SK-N-SH (cell line): ENCODE measurements around the gene PTPN20. TPM values are rescaled to one million over a fixed set of nuclear protein-coding genes. Genes with fewer than 3 reads are reported as not detected.

Experiments
- CTCF ChIA-PET: fragments of 300-600, 350-600 bp; formaldehyde crosslinking; extraction: SDS; loops from one replicate; lab custom pipeline; 2021; lab: Yijun Ruan, JAX
- POLR2A ChIA-PET: fragments of 350-600 bp; sonication (Branson Sonifier 250); formaldehyde crosslinking; extraction: SDS; loops from one replicate; lab custom pipeline; 2020; ENCODE audit warnings: antibody characterized with exemption, inconsistent platforms; lab: Yijun Ruan, JAX
- DNase-seq: peaks from one replicate; pipeline ENCODE4 v3.0.0; 2012
- H2AFZ ChIP-seq: fragments of 200-600 bp; sonication (generic); 2 replicates; pipeline ENCODE4 v1.8.1; 2016; ENCODE audit warnings: antibody characterized with exemption, mild to moderate bottlenecking, low read depth
- H3F3A ChIP-seq: fragments of 200-600 bp; sonication (generic); replicated peaks from 2 replicates; pipeline ENCODE3; 2016; ENCODE audit warnings: antibody characterized with exemption, mild to moderate bottlenecking; ENCODE audit not compliant: insufficient read depth
- H3K27ac ChIP-seq, 2 experiments: fragments of 200-500 bp in 1 of 2; fragments of 200-600 bp in 1 of 2; sonication (Bioruptor generic) in 1 of 2; sonication (generic), shearing (Covaris generic) in 1 of 2; 2 replicates each; pipeline versions ENCODE4 v1.5.1 to v1.6.1; 2014 to 2016; ENCODE audit warnings: low read depth in 2 of 2, inconsistent platforms in 1 of 2, low read length in 1 of 2, mild to moderate bottlenecking in 1 of 2, mixed read lengths in 1 of 2
- H3K27me3 ChIP-seq: fragments of 200-600 bp; sonication (generic), shearing (Covaris generic); 2 replicates; pipeline ENCODE4 v1.6.1; 2016; ENCODE audit warnings: mixed run types; ENCODE audit not compliant: insufficient read depth
- H3K36me3 ChIP-seq, 2 experiments: fragments of 200-500 bp in 1 of 2; fragments of 200-600 bp in 1 of 2; sonication (Bioruptor generic) in 1 of 2; sonication (generic) in 1 of 2; replicated peaks in 1 of 2; 2 replicates each; pipeline versions ENCODE3 to v1.5.1; 2014 to 2016; ENCODE audit warnings: low read length in 1 of 2, mild to moderate bottlenecking in 1 of 2; ENCODE audit not compliant: insufficient read depth in 2 of 2, control insufficient read depth in 1 of 2
- H3K4me1 ChIP-seq, 2 experiments: fragments of 200-500 bp in 1 of 2; fragments of 200-600 bp in 1 of 2; sonication (Bioruptor generic) in 1 of 2; sonication (generic), shearing (Covaris generic) in 1 of 2; 2 replicates each; pipeline versions ENCODE4 v1.5.1 to v1.6.1; 2014 to 2016; ENCODE audit warnings: low read depth in 1 of 2, low read length in 1 of 2, mixed run types in 1 of 2; ENCODE audit not compliant: insufficient read depth in 2 of 2, control insufficient read depth in 1 of 2
- H3K4me2 ChIP-seq: fragments of 200-600 bp; sonication (generic), shearing (Covaris generic); 2 replicates; pipeline ENCODE4 v1.6.1; 2017; ENCODE audit warnings: mixed run types
- H3K4me3 ChIP-seq, 2 experiments: fragments of 200-500 bp in 1 of 2; fragments of 200-600 bp in 1 of 2; sonication (Bioruptor generic) in 1 of 2; sonication (generic), shearing (Covaris generic) in 1 of 2; 2 replicates each; pipeline versions ENCODE4 v1.5.1 to v1.8.1; 2014 to 2016; ENCODE audit warnings: low read depth in 2 of 2, inconsistent platforms in 1 of 2, low read length in 1 of 2, mild to moderate bottlenecking in 1 of 2, mixed read lengths in 1 of 2, moderate library complexity in 1 of 2
- H3K79me2 ChIP-seq: fragments of 200-600 bp; sonication (generic); 2 replicates; pipeline ENCODE4 v1.8.1; 2017; ENCODE audit warnings: mild to moderate bottlenecking; ENCODE audit not compliant: insufficient read depth
- H3K9ac ChIP-seq: fragments of 200-600 bp; sonication (generic); 2 replicates; pipeline ENCODE4 v1.6.1; 2017; ENCODE audit warnings: mixed run types
- H3K9me2 ChIP-seq: fragments of 200-600 bp; sonication (generic); 2 replicates; pipeline ENCODE4 v1.6.1; 2017; ENCODE audit warnings: mixed run types
- H3K9me3 ChIP-seq: fragments of 200-600 bp; sonication (generic); 2 replicates; pipeline ENCODE4 v1.6.1; 2017; ENCODE audit warnings: mixed run types, mild to moderate bottlenecking, moderate library complexity
- H4K20me1 ChIP-seq: fragments of 200-600 bp; sonication (generic); 2 replicates; pipeline ENCODE4 v1.6.1; 2017; ENCODE audit warnings: mild to moderate bottlenecking, mixed run types; ENCODE audit not compliant: insufficient read depth
- CTCF ChIP-seq: fragments of 200-600 bp; sonication (generic); IDR thresholded peaks from 2 replicates; pipeline ENCODE4 v1.6.1; 2017; ENCODE audit warnings: antibody characterized with exemption, mild to moderate bottlenecking, moderate library complexity
- EP300 ChIP-seq, 2 experiments: IDR thresholded peaks; 2 replicates each; pipeline versions ENCODE4 v1.4.0 to v1.6.1; 2012; ENCODE audit warnings: borderline replicate concordance in 1 of 2, low read depth in 1 of 2, low read length in 1 of 2
- EZH2phosphoT487 ChIP-seq: fragments of 200-600 bp; sonication (generic); IDR thresholded peaks from 2 replicates; pipeline ENCODE4 v1.6.1; 2017; ENCODE audit warnings: low read depth, mixed run types, mild to moderate bottlenecking, antibody characterized with exemption, moderate library complexity, borderline replicate concordance
- FOXJ3 ChIP-seq: sonication (generic); formaldehyde crosslinking; IDR thresholded peaks from 2 replicates; pipeline ENCODE4 v1.5.1; 2020; ENCODE audit warnings: mild to moderate bottlenecking, missing genetic modification reagents
- GATA2 ChIP-seq: sonication (generic); formaldehyde crosslinking; IDR thresholded peaks from 2 replicates; pipeline ENCODE4 v1.5.0; 2020; ENCODE audit warnings: mild to moderate bottlenecking, missing genetic modification reagents
- JUND ChIP-seq: IDR thresholded peaks from 2 replicates; pipeline ENCODE4 v1.4.0; 2012
- MEF2A ChIP-seq: IDR thresholded peaks from 2 replicates; pipeline ENCODE4 v1.4.0; 2012; ENCODE audit warnings: low read depth, borderline replicate concordance
- PBX3 ChIP-seq: IDR thresholded peaks from 2 replicates; pipeline ENCODE4; 2012
- RAD21 ChIP-seq: IDR thresholded peaks from 2 replicates; pipeline ENCODE4 v1.6.1; 2012; ENCODE audit warnings: mild to moderate bottlenecking, low read length
- REST ChIP-seq: IDR thresholded peaks from 2 replicates; pipeline ENCODE4 v1.6.1; 2012; ENCODE audit warnings: mild to moderate bottlenecking, low read depth, low read length, moderate library complexity
- RFX5 ChIP-seq: IDR thresholded peaks from 2 replicates; pipeline ENCODE4 v1.6.1; 2012; ENCODE audit warnings: mild to moderate bottlenecking, improper control_type of control experiment, low read length
- SIN3A ChIP-seq: IDR thresholded peaks from 2 replicates; pipeline ENCODE4 v1.6.1; 2012; ENCODE audit warnings: low read depth, mild to moderate bottlenecking, low read length, moderate library complexity, borderline replicate concordance
- SMC3 ChIP-seq: IDR thresholded peaks from 2 replicates; pipeline ENCODE4 v1.6.1; 2012; ENCODE audit warnings: low read depth, low read length, improper control_type of control experiment
- USF1 ChIP-seq: IDR thresholded peaks from 2 replicates; pipeline ENCODE4 v1.4.0; 2012; ENCODE audit warnings: low read depth, borderline replicate concordance
- YY1 ChIP-seq: IDR thresholded peaks from 2 replicates; pipeline ENCODE4 v1.4.0; 2012; ENCODE audit warnings: low read depth, mild to moderate bottlenecking
- WGBS: methylation state at CpG from one replicate; pipeline ENCODE4 v1.1.6; 2017; ENCODE audit warnings: low lambda C conversion rate; 5-methylcytosine and 5-hydroxymethylcytosine counted together
- polyA plus RNA-seq, 3 experiments: library from polyadenylated mRNA; depleted of rRNA; stranded (reverse); fragments of >200 nt; gene quantifications; 2 replicates each; pipeline ENCODE4 v1.2.3, GENCODE V29; 2012
- TF ChIP-seq, protein P1 (sequence below): IDR thresholded peaks from 2 replicates; pipeline ENCODE4 v1.4.0; 2012; ENCODE audit warnings: low read depth, borderline replicate concordance
- TF ChIP-seq, protein P2 (sequence below): fragments of 150-350 bp; IDR thresholded peaks from 2 replicates; pipeline ENCODE4 v1.6.1; 2016; ENCODE audit warnings: mild to moderate bottlenecking, low read depth, low read length

Gene PTPN20
- polyA plus RNA-seq, 1 of the 3 experiments (the other 2 are of a cell fraction): 0.36 TPM

GRCh38 chr10:46995234-46995633 is 84.0 kb downstream of the PTPN20 start:
- no peak for TF ChIP-seq JUND
- 0 out of 2 replicates have a peak, but pooled peaks have one; percentile 7 for TF ChIP-seq CTCF
- no peak for TF ChIP-seq SIN3A
- no peak for TF ChIP-seq YY1
- TF ChIP-seq SMC3: no peak
- no peak for TF ChIP-seq EZH2phosphoT487
- TF ChIP-seq RAD21: peak; percentile 64
- no peak for TF ChIP-seq FOXJ3 (CRISPR knock-in tag)
- no peak for TF ChIP-seq RFX5
- TF ChIP-seq MEF2A: no peak
- Histone ChIP-seq H3K9me3 (no peaks in the 10 kb centered on the region), H3K9me2 (no peaks in the 10 kb centered on the region), H3F3A (no peaks in the 10 kb centered on the region), H3K4me1 (no peaks in the 10 kb centered on the region; a peak in 1 of 4 replicates), H3K4me3 (no peak overlapping the region), H3K27me3 (no peaks in the 10 kb centered on the region), H4K20me1 (no peaks in the 10 kb centered on the region), H3K27ac (no peak overlapping the region), H3K36me3 (no peaks in the 10 kb centered on the region), H3K4me2 (no peak overlapping the region), H2AFZ (no peak overlapping the region), H3K9ac (no peak overlapping the region), H3K79me2 (no peaks in the 10 kb centered on the region)
- CTCF ChIA-PET: interaction anchor here (0.9 to 10.0 kb wide), 6 partner anchors 18 to 318 kb away, joined by 3 to 77 read pairs (median 8); no protein-coding TSS in a partner anchor
- no peak for DNase-seq
- POLR2A ChIA-PET: interaction anchor here (0.6 kb wide), 1 partner anchor 14 kb away, joined by 5 read pairs; no protein-coding TSS in a partner anchor
- WGBS: 25% methylated on average over 2 of the region's 2 CpGs

- Histone ChIP-seq H3K79me2 (no peaks in the 10 kb centered on the region), H4K20me1 (no peaks in the 10 kb centered on the region), H3K4me3 (no peak overlapping the region), H3K4me2 (no peak overlapping the region), H2AFZ (no peak overlapping the region), H3K9ac (no peak overlapping the region), H3K36me3 (no peaks in the 10 kb centered on the region), H3K9me2 (no peaks in the 10 kb centered on the region), H3K9me3 (no peaks in the 10 kb centered on the region), H3F3A (no peaks in the 10 kb centered on the region), H3K27me3 (no peaks in the 10 kb centered on the region), H3K4me1 (no peaks in the 10 kb centered on the region; a peak in 1 of 4 replicates), H3K27ac (no peak overlapping the region)
- DNase-seq: no peak
- POLR2A ChIA-PET: no interaction called here
- CTCF ChIA-PET: interaction anchor here (1.2 to 10.0 kb wide), 3 partner anchors 24 to 315 kb away, joined by 3 to 77 read pairs (median 39); no protein-coding TSS in a partner anchor
- TF ChIP-seq, protein P1, sequence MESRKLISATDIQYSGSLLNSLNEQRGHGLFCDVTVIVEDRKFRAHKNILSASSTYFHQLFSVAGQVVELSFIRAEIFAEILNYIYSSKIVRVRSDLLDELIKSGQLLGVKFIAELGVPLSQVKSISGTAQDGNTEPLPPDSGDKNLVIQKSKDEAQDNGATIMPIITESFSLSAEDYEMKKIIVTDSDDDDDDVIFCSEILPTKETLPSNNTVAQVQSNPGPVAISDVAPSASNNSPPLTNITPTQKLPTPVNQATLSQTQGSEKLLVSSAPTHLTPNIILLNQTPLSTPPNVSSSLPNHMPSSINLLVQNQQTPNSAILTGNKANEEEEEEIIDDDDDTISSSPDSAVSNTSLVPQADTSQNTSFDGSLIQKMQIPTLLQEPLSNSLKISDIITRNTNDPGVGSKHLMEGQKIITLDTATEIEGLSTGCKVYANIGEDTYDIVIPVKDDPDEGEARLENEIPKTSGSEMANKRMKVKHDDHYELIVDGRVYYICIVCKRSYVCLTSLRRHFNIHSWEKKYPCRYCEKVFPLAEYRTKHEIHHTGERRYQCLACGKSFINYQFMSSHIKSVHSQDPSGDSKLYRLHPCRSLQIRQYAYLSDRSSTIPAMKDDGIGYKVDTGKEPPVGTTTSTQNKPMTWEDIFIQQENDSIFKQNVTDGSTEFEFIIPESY: no peak
- no peak for TF ChIP-seq PBX3
- no peak for TF ChIP-seq RAD21
- TF ChIP-seq REST: no peak
- no peak for TF ChIP-seq GATA2
- TF ChIP-seq USF1: no peak
- no peak for TF ChIP-seq SIN3A
- TF ChIP-seq EP300 (IDR thresholded peaks at IDR 0.05; ENCODE audit: borderline replicate concordance in 1 of 2, low read depth in 1 of 2, low read length in 1 of 2): no peak
- TF ChIP-seq, protein P2, sequence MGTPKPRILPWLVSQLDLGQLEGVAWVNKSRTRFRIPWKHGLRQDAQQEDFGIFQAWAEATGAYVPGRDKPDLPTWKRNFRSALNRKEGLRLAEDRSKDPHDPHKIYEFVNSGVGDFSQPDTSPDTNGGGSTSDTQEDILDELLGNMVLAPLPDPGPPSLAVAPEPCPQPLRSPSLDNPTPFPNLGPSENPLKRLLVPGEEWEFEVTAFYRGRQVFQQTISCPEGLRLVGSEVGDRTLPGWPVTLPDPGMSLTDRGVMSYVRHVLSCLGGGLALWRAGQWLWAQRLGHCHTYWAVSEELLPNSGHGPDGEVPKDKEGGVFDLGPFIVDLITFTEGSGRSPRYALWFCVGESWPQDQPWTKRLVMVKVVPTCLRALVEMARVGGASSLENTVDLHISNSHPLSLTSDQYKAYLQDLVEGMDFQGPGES: no peak
Measured at GRCh38 chr10:46998192-46998591, 87.0 kb downstream of the PTPN20 start.
